Activated CD4-positive, alpha-beta memory T cell treated with anti-CD3 and anti-CD28 coated beads for 36 hours (primary cell): ENCODE measurements around the gene CLCN3. TPM values are rescaled to one million over a fixed set of nuclear protein-coding genes. Genes with fewer than 3 reads are reported as not detected.
"Not testable (repeated sequence)": the region's sequence is repeated elsewhere in the genome, so short reads cannot be mapped to it uniquely, and the experiment has no call there.

Source experiments
- CTCF ChIA-PET: fragments of 350-600 bp; sonication (Branson Sonifier 250); formaldehyde crosslinking; loops from one replicate; lab custom pipeline; 2021; ENCODE audit warnings: antibody characterized with exemption, inconsistent platforms; lab: Charles Lee
- POLR2A ChIA-PET: fragments of 350-600 bp; sonication (Branson Sonifier 250); formaldehyde crosslinking; loops from one replicate; lab custom pipeline; 2021; ENCODE audit warnings: antibody characterized with exemption; lab: Charles Lee
- DNase-seq: peaks from one replicate; pipeline ENCODE4 v3.0.0-alpha.2; 2020
- H3K27ac Mint-ChIP-seq: one replicate; pipeline ENCODE4 v1.8.0; 2021; ENCODE audit warnings: mixed read lengths
- H3K27me3 Mint-ChIP-seq: one replicate; pipeline ENCODE4 v1.8.0; 2021; ENCODE audit warnings: mixed read lengths
- H3K36me3 Mint-ChIP-seq: one replicate; pipeline ENCODE4 v1.8.0; 2021; ENCODE audit warnings: mixed read lengths
- H3K4me1 Mint-ChIP-seq: one replicate; pipeline ENCODE4 v1.8.0; 2021; ENCODE audit warnings: low read depth, mixed read lengths
- H3K4me3 Mint-ChIP-seq: one replicate; pipeline ENCODE4 v1.8.0; 2021; ENCODE audit warnings: mild to moderate bottlenecking, mixed read lengths
- H3K9me3 Mint-ChIP-seq: one replicate; pipeline ENCODE4 v1.8.0; 2021; ENCODE audit warnings: mixed read lengths
- intact Hi-C: fragments of 100-400 bp; cut with micrococcal nuclease; formaldehyde crosslinking; loops from one replicate; pipeline ENCODE4 v1.15.1; 2023
- total RNA-seq, 2 experiments: library from RNA; stranded (reverse); gene quantifications; one replicate each; pipeline ENCODE4 v1.2.3, GENCODE V29; 2021

CLCN3 gene
- total RNA-seq, 2 experiments from 2014 or later: 17.3 to 18.6 TPM

- Mint-ChIP-seq H3K9me3 (no peaks in the 10 kb centered on the region), H3K36me3 (peaks cover 8% of the 10 kb centered on the region), H3K27ac (no peak overlapping the region), H3K4me1 (peaks cover 4% of the 10 kb centered on the region), H3K4me3 (no peak overlapping the region), H3K27me3 (no peaks in the 10 kb centered on the region)
- no peak for DNase-seq
- CTCF ChIA-PET: no interaction called here
- POLR2A ChIA-PET: no interaction called here
- intact Hi-C loops: no loop called here
Measured at GRCh38 chr4:169677150-169677748, 56.9 kb downstream of the CLCN3 start.

DNA sequence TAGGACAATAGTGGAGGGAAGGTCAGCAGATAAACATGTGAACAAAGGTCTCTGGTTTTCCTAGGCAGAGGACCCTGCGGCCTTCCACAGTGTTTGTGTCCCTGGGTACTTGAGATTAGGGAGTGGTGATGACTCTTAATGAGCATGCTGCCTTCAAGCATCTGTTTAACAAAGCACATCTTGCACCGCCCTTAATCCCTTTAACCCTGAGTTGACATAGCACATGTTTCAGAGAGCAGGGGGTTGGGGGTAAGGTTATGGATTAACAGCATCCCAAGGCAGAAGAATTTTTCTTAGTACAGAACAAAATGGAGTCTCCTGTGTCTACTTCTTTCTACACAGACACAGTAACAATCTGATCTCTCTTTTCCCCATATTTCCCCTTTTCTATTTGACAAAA, 58.1 kb downstream of the CLCN3 start:
- CTCF ChIA-PET, H3K4me3 Mint-ChIP-seq, intact Hi-C loops, DNase-seq, POLR2A ChIA-PET, H3K9me3 Mint-ChIP-seq, H3K27me3 Mint-ChIP-seq, H3K27ac Mint-ChIP-seq, H3K4me1 Mint-ChIP-seq: not testable (repeated sequence)
- peaks cover 11% of the 10 kb centered on the region for H3K36me3 Mint-ChIP-seq

DNA sequence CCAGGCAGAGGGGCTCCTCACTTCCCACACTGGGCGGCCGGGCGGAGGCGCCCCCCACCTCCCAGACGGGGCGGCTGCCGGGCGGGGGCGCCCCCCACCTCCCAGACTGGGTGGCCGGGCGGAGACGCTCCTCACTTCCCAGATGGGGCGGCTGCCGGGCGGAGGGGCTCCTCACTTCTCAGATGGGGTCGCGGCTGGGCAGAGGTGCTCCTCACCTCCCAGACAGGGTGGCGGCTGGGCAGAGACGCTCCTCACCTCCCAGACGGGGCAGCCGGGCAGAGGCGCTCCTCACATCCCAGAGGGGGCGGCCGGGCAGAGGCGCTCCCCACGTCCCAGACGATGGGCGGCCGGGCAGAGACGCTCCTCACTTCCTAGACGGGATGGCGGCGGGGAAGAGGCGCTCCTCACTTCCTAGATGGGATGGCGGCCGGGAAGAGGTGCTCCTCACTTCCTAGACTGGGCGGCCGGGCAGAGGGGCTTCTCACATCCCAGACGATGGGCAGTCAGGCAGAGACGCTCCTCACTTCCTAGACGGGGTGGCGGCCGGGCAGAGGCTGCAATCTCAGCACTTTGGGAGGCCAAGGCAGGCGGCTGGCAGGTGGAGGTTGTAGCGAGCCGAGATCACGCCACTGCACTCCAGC, 58.7 kb downstream of the CLCN3 start:
- POLR2A ChIA-PET, DNase-seq, H3K27ac Mint-ChIP-seq, H3K27me3 Mint-ChIP-seq, H3K9me3 Mint-ChIP-seq, H3K4me3 Mint-ChIP-seq, intact Hi-C loops, CTCF ChIA-PET, H3K4me1 Mint-ChIP-seq: not testable (repeated sequence)
- H3K36me3 Mint-ChIP-seq: peaks cover 13% of the 10 kb centered on the region

GRCh38 chr4:169682372-169683047, 62.1 kb downstream of the CLCN3 start:
- POLR2A ChIA-PET: no interaction called here
- Mint-ChIP-seq H3K27ac (no peak overlapping the region), H3K36me3 (peaks cover 20% of the 10 kb centered on the region), H3K4me3 (no peak overlapping the region), H3K9me3 (no peaks in the 10 kb centered on the region), H3K4me1 (peaks cover 2% of the 10 kb centered on the region), H3K27me3 (no peaks in the 10 kb centered on the region)
- CTCF ChIA-PET: no interaction called here
- intact Hi-C loops: no loop called here
- no peak for DNase-seq

GRCh38 chr4:169689681-169690080, 69.3 kb downstream of the CLCN3 start:
- H3K4me1 Mint-ChIP-seq: peaks cover 6% of the 10 kb centered on the region
- H3K9me3 Mint-ChIP-seq: no peaks in the 10 kb centered on the region
- ChIA-PET POLR2A (no interaction called here), CTCF (no interaction called here)
- intact Hi-C loops: no loop called here
- no peaks in the 10 kb centered on the region for H3K27me3 Mint-ChIP-seq
- no peak overlapping the region for H3K27ac Mint-ChIP-seq
- H3K4me3 Mint-ChIP-seq: no peak overlapping the region
- peaks cover 19% of the 10 kb centered on the region for H3K36me3 Mint-ChIP-seq
- DNase-seq: no peak

DNA sequence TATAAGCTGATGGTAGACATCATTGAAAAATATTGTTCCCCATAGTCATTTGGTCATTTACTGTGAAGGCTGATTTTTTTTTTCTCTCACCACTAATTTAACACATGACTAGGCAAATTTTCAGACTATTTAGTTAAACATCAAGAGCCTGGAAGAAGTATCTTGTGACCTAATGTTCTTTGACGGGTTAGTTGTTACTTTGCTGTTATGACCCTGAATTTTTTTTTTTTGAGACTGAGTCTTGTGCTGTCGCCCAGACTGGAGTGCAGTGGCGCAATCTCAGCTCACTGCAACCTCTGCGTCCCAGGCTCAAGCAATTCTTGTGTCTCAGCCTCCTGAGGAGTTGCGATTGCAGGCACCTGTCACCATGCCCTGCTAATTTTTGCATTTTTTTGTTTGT, 70.4 kb downstream of the CLCN3 start:
- intact Hi-C loops: no loop called here
- Mint-ChIP-seq H3K4me3 (no peak overlapping the region), H3K27me3 (no peaks in the 10 kb centered on the region), H3K36me3 (peaks cover 19% of the 10 kb centered on the region), H3K27ac (no peak overlapping the region), H3K9me3 (no peaks in the 10 kb centered on the region), H3K4me1 (peaks cover 6% of the 10 kb centered on the region)
- DNase-seq: no peak
- POLR2A ChIA-PET: no interaction called here
- CTCF ChIA-PET: no interaction called here

GRCh38 chr4:169698331-169698730, 78.0 kb downstream of the CLCN3 start:
- Mint-ChIP-seq H3K9me3 (no peaks in the 10 kb centered on the region), H3K4me3 (no peak overlapping the region), H3K27ac (no peak overlapping the region), H3K27me3 (no peaks in the 10 kb centered on the region), H3K4me1 (no peaks in the 10 kb centered on the region), H3K36me3 (peaks cover 26% of the 10 kb centered on the region)
- DNase-seq: no peak
- intact Hi-C loops: no loop called here
- POLR2A ChIA-PET: no interaction called here
- CTCF ChIA-PET: no interaction called here

DNA sequence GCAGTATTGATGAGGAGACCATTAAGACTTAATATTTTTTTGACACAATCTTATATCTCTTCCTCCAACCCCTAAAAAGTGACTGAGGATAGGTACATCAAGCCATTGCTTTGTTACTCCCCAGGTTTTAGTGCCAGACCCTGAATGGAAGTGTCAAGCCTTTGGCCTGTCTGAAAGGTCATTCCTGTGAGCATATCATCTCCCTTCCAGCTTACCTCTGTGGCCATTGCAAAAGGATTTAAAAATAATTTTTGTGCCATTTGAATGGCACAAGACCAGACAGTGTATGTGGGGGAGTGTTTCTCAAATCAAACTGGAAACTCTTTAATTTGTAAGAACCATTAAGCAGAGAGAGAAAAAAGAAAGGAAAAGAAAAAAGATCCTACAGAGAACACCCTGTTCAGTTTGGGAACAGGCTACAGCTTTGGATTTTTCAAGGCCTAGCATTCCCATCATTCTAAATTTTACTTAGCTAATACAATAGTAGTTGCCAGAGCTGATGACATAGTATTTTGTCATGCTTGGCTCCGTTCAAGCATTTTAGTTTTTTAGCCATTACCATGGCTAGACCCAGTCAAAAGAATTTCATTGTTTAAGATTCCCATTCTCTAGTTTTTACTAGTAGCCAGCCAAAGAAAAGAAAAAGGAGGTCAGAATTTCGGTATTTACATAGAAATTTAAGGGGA, 87.7 kb downstream of the CLCN3 start:
- DNase-seq: no peak
- H3K4me1 Mint-ChIP-seq: peaks cover 3% of the 10 kb centered on the region
- no peaks in the 10 kb centered on the region for H3K9me3 Mint-ChIP-seq
- POLR2A ChIA-PET: no interaction called here
- H3K4me3 Mint-ChIP-seq: no peak overlapping the region
- H3K27ac Mint-ChIP-seq: no peak overlapping the region
- CTCF ChIA-PET: no interaction called here
- no peaks in the 10 kb centered on the region for H3K27me3 Mint-ChIP-seq
- intact Hi-C loops: no loop called here
- H3K36me3 Mint-ChIP-seq: peaks cover 9% of the 10 kb centered on the region

DNA sequence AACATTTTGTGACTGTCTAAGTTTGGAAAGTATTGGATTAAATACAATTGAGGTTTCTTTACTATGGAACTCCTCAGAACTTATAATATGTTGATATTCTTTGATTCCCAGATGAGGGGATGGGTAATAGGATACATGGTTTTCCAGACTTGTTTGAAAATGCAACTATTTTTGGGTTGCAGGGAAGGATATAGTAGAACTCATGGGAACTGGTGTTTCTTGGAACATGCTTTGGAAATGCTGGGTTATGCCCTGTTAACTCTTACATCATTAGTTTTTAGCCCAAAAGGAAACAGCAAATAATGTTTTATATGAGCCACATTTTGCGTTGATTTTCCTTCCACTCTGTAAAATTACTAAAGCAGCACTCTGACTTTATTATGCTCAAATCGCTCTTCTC, 95.4 kb downstream of the CLCN3 start:
- Mint-ChIP-seq H3K36me3 (peaks cover 9% of the 10 kb centered on the region), H3K4me1 (peaks cover 10% of the 10 kb centered on the region), H3K27ac (no peak overlapping the region), H3K9me3 (no peaks in the 10 kb centered on the region), H3K4me3 (no peak overlapping the region), H3K27me3 (no peaks in the 10 kb centered on the region)
- POLR2A ChIA-PET: no interaction called here
- CTCF ChIA-PET: no interaction called here
- intact Hi-C loops: loop anchor here (10.0 kb wide), 1 partner anchor 51 kb away; no protein-coding TSS in a partner anchor
- no peak for DNase-seq

DNA sequence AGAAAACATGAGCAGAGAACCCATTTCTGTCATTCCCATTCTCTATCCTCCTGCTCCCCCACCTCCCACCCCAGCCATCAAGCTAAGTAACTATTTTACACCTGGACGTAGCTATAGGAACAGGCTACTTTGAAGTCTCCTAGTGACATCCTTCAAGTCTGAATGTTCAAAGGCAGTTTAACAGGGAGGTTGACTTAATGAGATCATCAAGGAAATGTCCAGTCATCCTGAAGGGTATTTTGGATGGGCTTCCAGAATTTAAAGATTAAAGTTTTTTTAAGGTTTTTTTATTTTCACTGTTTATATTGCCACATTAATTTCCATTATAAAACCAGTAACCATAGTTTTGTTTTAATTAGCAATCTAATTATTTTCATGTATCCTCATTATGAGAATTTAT, 96.3 kb downstream of the CLCN3 start:
- H3K9me3 Mint-ChIP-seq: no peaks in the 10 kb centered on the region
- peaks cover 9% of the 10 kb centered on the region for H3K36me3 Mint-ChIP-seq
- H3K27ac Mint-ChIP-seq: no peak overlapping the region

GRCh38 chr4:169720529-169720928, 100.2 kb downstream of the CLCN3 start:
- intact Hi-C loops: loop anchor here (5.0 kb wide), 1 partner anchor 37 kb away; the partner anchor contains the start of gene HPF1
- no peaks in the 10 kb centered on the region for H3K36me3 Mint-ChIP-seq
- ChIA-PET CTCF (no interaction called here), POLR2A (no interaction called here)
- H3K27ac Mint-ChIP-seq: no peak overlapping the region
- H3K4me1 Mint-ChIP-seq: peaks cover 11% of the 10 kb centered on the region
- no peak for DNase-seq
- H3K9me3 Mint-ChIP-seq: no peaks in the 10 kb centered on the region
- no peaks in the 10 kb centered on the region for H3K27me3 Mint-ChIP-seq
- no peak overlapping the region for H3K4me3 Mint-ChIP-seq

More for the DNA sequence above, 96.3 kb downstream of the CLCN3 start:
- Mint-ChIP-seq H3K4me3 (no peak overlapping the region), H3K4me1 (peaks cover 14% of the 10 kb centered on the region), H3K27me3 (no peaks in the 10 kb centered on the region)
- POLR2A ChIA-PET: no interaction called here
- DNase-seq: no peak
- CTCF ChIA-PET: no interaction called here
- intact Hi-C loops: loop anchor here (10.0 kb wide), 1 partner anchor 52 kb away; no protein-coding TSS in a partner anchor
